Heart right ventricle (tissue), 16 donors: Measurements from ENCODE around the gene FA2H. TPM values are rescaled to one million over a fixed set of nuclear protein-coding genes. Genes with fewer than 3 reads are reported as not detected.
"Not testable (repeated sequence)": the region's sequence is repeated elsewhere in the genome, so short reads cannot be mapped to it uniquely, and the experiment has no call there.

ENCODE experiments used
- ATAC-seq, 8 donors: fragments of 200-7000 bp; cut with Tn5 transposase; one replicate each; pipeline ENCODE4 v1.9.1; 2020; ENCODE audit warnings: mild to moderate bottlenecking in 8 of 8, moderate library complexity in 8 of 8, moderate number of reproducible peaks in 1 of 8
- DNase-seq, 2 donors: peaks; one replicate each; pipeline ENCODE4 v3.0.0-alpha.2; 2020
- H3K27ac ChIP-seq, 10 donors: fragments of 200-600 bp; sonication (generic) in 2 of 10; one replicate each; pipeline versions ENCODE4 v1.5.0 to v1.8.0; 2020 to 2022; ENCODE audit warnings: mild to moderate bottlenecking in 3 of 10
- H3K27me3 ChIP-seq, 7 donors: fragments of 200-600 bp; one replicate each; pipeline ENCODE4 v1.8.0; 2021 to 2022; ENCODE audit warnings: mild to moderate bottlenecking in 2 of 7
- H3K36me3 ChIP-seq, 9 donors: fragments of 200-600 bp; sonication (generic) in 1 of 9; one replicate each; pipeline versions ENCODE4 v1.5.0 to v1.8.0; 2020 to 2022; ENCODE audit warnings: mild to moderate bottlenecking in 2 of 9
- H3K4me1 ChIP-seq, 9 donors: fragments of 200-600 bp; sonication (generic) in 1 of 9; one replicate each; pipeline versions ENCODE4 v1.5.0 to v1.8.0; 2020 to 2022; ENCODE audit warnings: mild to moderate bottlenecking in 4 of 9
- H3K4me3 ChIP-seq, 10 donors: fragments of 200-600 bp; sonication (generic) in 2 of 10; one replicate each; pipeline versions ENCODE4 v1.5.0 to v1.8.0; 2020 to 2022; ENCODE audit warnings: mild to moderate bottlenecking in 7 of 10, moderate library complexity in 2 of 10
- H3K9me3 ChIP-seq, 11 donors: fragments of 200-600 bp in 10 of 11; sonication (generic) in 2 of 11; one replicate each; pipeline versions ENCODE4 v1.5.0 to v1.8.0; 2013 to 2022; ENCODE audit warnings: mild to moderate bottlenecking in 2 of 11, control low read depth in 1 of 11, moderate library complexity in 1 of 11
- CTCF ChIP-seq, 9 donors: fragments of 200-600 bp; sonication (generic) in 2 of 9; IDR thresholded peaks; one replicate each; pipeline versions ENCODE4 v1.5.0 to v1.8.0; 2021 to 2022; ENCODE audit warnings: antibody characterized with exemption in 9 of 9, mild to moderate bottlenecking in 5 of 9, moderate library complexity in 1 of 9
- WGBS, 2 donors: extraction: QIAGEN DNeasy Blood & Tissue Kit; methylation state at CpG; one replicate each; pipeline ENCODE4 v1.1.7; 2013; ENCODE audit warnings: inconsistent platforms in 1 of 2; 5-methylcytosine and 5-hydroxymethylcytosine counted together
- intact Hi-C, 10 donors: fragments of 100-400 bp; cut with DNase I; formaldehyde crosslinking; loops; one replicate each; pipeline versions ENCODE4 v1.11.1 to v1.14.2; 2022
- long read RNA-seq, 3 donors: library from polyadenylated mRNA; unstranded; transcript quantifications; one replicate each; pipeline ENCODE4 v2.0.0, GENCODE V29; 2020 to 2021
- polyA plus RNA-seq, 2 donors: library from polyadenylated mRNA; stranded (reverse); fragments of 200-250 nt; gene quantifications; one replicate each; pipeline ENCODE4 v1.2.3, GENCODE V29; 2013
- total RNA-seq, 10 donors: library from RNA; stranded (reverse); fragmentation: NEBNext Ultra II Directional in 3 of 10; extraction: Animal tissue kit (Norgen Biotek cat#: 25700) in 3 of 10; gene quantifications; one replicate each; pipeline versions ENCODE4 v1.2.1 to v1.2.4, GENCODE V29; 2021 to 2023
- donor health status: Arrhythmogenic right ventricular cardiomyopathy.
- donor health status: ischemic (EF 13 %, LVEDD 7.1; RV severe dilation, severe dysfunction).
- donor health status: healthy with polysubstance abuse.
- donor health status: DM: no; HTN: yes; CAD: no.
- donor health status: DM: no; HTN: no; CAD: no.
- donor health status: ischemic (EF 25% LVEDD 6.9; RV normal size, moderate dysfunction).
- donor health status: ischemic (EF 25% LVEDD 5.7; RV mildly dilated, moderate dysfunction).
- donor health status: healthy.
- donor health status: DM: yes; HTN: yes; CAD: no.
- donor health status: Ischemic cardiomyopathy.
- donor health status: ischemic (EF 35%, LVEDD 5.7; RV mildly dilated, moderate dysfunction).
- donor health status: nonischemic (EF 11% LVEDD 7.7; RV severe dilation, severe dysfunction).
- donor health status: DM: yes; HTN: yes; CAD: no.
- donor health status: PGD.
- donor health status: ischemic (EF 29% LVEDD 5.4; RV normal size, mild dysfunction).
- donor health status: nonischemic (EF 23%, LVEDD 6.1; RV moderate dilation, normal function).

FA2H gene
- under 1 TPM in 1 of 10 donors, not detected in 9; 0.41 TPM for total RNA-seq
- polyA plus RNA-seq, result under 1 TPM; 0.04 to 0.15 TPM
- long read RNA-seq, donor 1, partial matches to known transcripts, result 0 of 1 reads
- long read RNA-seq, donor 1, other reads (novel, unspliced or antisense), result 0 of 1 reads
- long read RNA-seq, donor 2, result 0 reads
- long read RNA-seq, donor 3, result 0 reads

- peak in 8 of 9 donors; percentile 11 to 50 (median 36) for TF ChIP-seq CTCF (IDR thresholded peaks at IDR 0.05)
- intact Hi-C loops, result loop anchor here in 1 of 10 donors (10.0 kb wide), 1 partner anchor 60 kb away; no protein-coding TSS in a partner anchor
- DNase-seq, result peak; percentile 25 to 61
- Histone ChIP-seq H3K4me1 (peaks cover 0 to 13% (median 10%) of the 10 kb centered on the region in 9 donors), H3K4me3 (peak within 1 kb of the TSS; percentile 4 to 55 (median 45)), H3K27ac (no peak within 1 kb of the TSS), H3K9me3 (no peaks in the 10 kb centered on the region), H3K36me3 (no peaks in the 10 kb centered on the region), H3K27me3 (peaks cover 0 to 67% (median 51%) of the 10 kb centered on the region in 7 donors)
- peak; percentile 79 to 97 (median 92) for ATAC-seq
- WGBS, 2 donors, result 1% methylated on average over 71 to 94 of the region's 94 CpGs
These were observed at the start of gene FA2H for GRCh38 chr16:74774223-74775139. FA2H (minus strand) TSS chr16:74774820; CDS start chr16:74774755, 65 bp downstream.

GRCh38 chr16:74817851-74818250 lies 43.2 kb upstream of the FA2H start:
- Histone ChIP-seq H3K4me3 (no peak overlapping the region), H3K27ac (no peak overlapping the region), H3K9me3 (peaks cover 0 to 15% (median 0%) of the 10 kb centered on the region in 11 donors), H3K27me3 (peaks cover 0 to 9% (median 0%) of the 10 kb centered on the region in 7 donors), H3K36me3 (no peaks in the 10 kb centered on the region), H3K4me1 (peaks cover 0 to 7% (median 3%) of the 10 kb centered on the region in 9 donors)
- 57 to 64% methylated on average over 6 to 7 of the region's 7 CpGs for WGBS, 2 donors
- ATAC-seq (no peak), DNase-seq (no peak)
- no peak for TF ChIP-seq CTCF (IDR thresholded peaks at IDR 0.05)
- intact Hi-C loops, result loop anchor here in 4 of 10 donors (5.0 to 10.0 kb wide), 2 partner anchors 44 to 297 kb away; partner anchors contain the start of gene LDHD (in 3 of the 4)

GRCh38 chr16:74813109-74813641 lies 38.6 kb upstream of the FA2H start:
- intact Hi-C loops, result loop anchor here in 7 of 10 donors (1.0 to 10.0 kb wide), 5 partner anchors 44 to 302 kb away; partner anchors contain the start of gene LDHD (in 3 of the 7)
- Histone ChIP-seq H3K36me3 (no peaks in the 10 kb centered on the region), H3K27me3 (no peaks in the 10 kb centered on the region), H3K27ac (no peak overlapping the region), H3K4me1 (peaks cover 0 to 7% (median 3%) of the 10 kb centered on the region in 9 donors), H3K4me3 (no peak overlapping the region), H3K9me3 (peaks cover 0 to 8% (median 0%) of the 10 kb centered on the region in 11 donors)
- TF ChIP-seq CTCF (IDR thresholded peaks at IDR 0.05), result peak; percentile 79 to 95 (median 90)
- DNase-seq, result peak; percentile 47 to 74
- WGBS, 2 donors, result 11% methylated on average over 25 of the region's 25 CpGs
- peak; percentile 94 to 99 (median 96) for ATAC-seq

GRCh38 chr16:74811911-74812310 lies 37.3 kb upstream of the FA2H start:
- TF ChIP-seq CTCF (IDR thresholded peaks at IDR 0.05), result no peak
- H3K27ac ChIP-seq, result no peak overlapping the region
- no peak for ATAC-seq
- H3K36me3 ChIP-seq, result no peaks in the 10 kb centered on the region
- no peak for DNase-seq
- no peak overlapping the region for H3K4me3 ChIP-seq
- 14 to 22% methylated on average over 2 of the region's 2 CpGs for WGBS, 2 donors
- intact Hi-C loops, result loop anchor here in 7 of 10 donors (2.0 to 10.0 kb wide), 4 partner anchors 45 to 303 kb away; partner anchors contain the start of gene LDHD (in 3 of the 7)
- peaks cover 0 to 8% (median 0%) of the 10 kb centered on the region in 11 donors for H3K9me3 ChIP-seq
- H3K4me1 ChIP-seq, result peaks cover 0 to 7% (median 3%) of the 10 kb centered on the region in 9 donors
- H3K27me3 ChIP-seq, result no peaks in the 10 kb centered on the region

- not testable (repeated sequence) for H3K27me3 ChIP-seq, ATAC-seq, H3K4me1 ChIP-seq, H3K36me3 ChIP-seq, DNase-seq, H3K9me3 ChIP-seq, H3K27ac ChIP-seq, H3K4me3 ChIP-seq
- 90 to 92% methylated on average over 1 of the region's 1 CpG for WGBS, 2 donors
- intact Hi-C loops, result loop anchor here in 6 of 10 donors (5.0 to 10.0 kb wide), 3 partner anchors 46 to 304 kb away; partner anchors contain the start of gene LDHD (in 3 of the 6)
These were observed 36.6 kb upstream of the FA2H start for GRCh38 chr16:74811216-74811615.
